ENCODE results near the gene ZBTB8OS.

GRCh38 chr1:32681999-32682398 is 31.6 kb upstream of the ZBTB8OS start:
- TF ChIP-seq CTCF (conservative IDR thresholded peaks at IDR 0.05 in 1 of 2, IDR thresholded peaks at IDR 0.05 in 1 of 2; ENCODE audit: low read depth in 1 of 2, low read length in 2 of 2) (no peak), EZH2 (IDR thresholded peaks at IDR 0.05; ENCODE audit: low read length, missing control alignments) (no peak)
